GM12873 (cell line): Measurements from ENCODE around the gene TAS1R3.

Experiments used
- TF ChIP-seq, protein P1 (sequence below): IDR thresholded peaks from 2 replicates; pipeline ENCODE4 v1.5.1; 2012; ENCODE audit warnings: low read depth, mild to moderate bottlenecking, moderate library complexity, low read length, control low read depth; ENCODE audit not compliant: insufficient read depth; ENCODE audit errors: missing control alignments

TAS1R3 gene

DNA sequence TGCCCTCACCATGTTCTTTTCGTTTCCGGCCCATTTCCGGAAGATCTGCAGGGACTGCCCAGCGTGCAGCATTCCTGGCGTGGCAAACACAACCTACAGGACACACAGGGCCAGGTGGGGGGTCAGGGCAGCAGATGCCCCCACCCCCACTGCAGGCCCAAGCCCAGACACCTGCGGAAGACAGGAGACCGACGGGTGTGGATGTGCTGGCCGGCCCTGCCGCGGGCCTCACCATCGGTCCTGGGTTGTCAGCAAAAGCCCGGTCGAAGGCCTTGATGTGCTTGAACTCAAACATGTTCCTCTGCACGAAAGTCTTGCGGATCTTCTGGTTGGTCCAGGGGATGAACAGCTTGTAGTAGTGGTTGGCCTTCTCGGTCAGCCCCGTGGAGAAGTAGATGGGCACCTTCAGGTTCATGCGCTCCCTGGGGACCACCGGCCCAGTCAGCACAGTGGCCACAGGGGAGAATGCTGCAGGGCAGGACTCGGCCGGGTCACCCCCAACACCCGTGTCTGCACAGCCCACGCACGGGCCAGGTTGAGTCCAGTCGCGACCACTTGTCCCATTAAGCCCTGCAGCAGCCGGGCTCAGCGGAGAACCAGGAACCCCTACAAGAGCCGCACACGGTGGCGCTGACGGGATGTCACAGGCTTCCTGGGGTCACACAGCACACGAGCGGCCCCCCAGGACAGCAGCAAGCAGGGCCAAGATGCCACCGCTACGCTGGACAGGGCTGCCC lies 17.4 kb upstream of the TAS1R3 start:
- TF ChIP-seq, protein P1, sequence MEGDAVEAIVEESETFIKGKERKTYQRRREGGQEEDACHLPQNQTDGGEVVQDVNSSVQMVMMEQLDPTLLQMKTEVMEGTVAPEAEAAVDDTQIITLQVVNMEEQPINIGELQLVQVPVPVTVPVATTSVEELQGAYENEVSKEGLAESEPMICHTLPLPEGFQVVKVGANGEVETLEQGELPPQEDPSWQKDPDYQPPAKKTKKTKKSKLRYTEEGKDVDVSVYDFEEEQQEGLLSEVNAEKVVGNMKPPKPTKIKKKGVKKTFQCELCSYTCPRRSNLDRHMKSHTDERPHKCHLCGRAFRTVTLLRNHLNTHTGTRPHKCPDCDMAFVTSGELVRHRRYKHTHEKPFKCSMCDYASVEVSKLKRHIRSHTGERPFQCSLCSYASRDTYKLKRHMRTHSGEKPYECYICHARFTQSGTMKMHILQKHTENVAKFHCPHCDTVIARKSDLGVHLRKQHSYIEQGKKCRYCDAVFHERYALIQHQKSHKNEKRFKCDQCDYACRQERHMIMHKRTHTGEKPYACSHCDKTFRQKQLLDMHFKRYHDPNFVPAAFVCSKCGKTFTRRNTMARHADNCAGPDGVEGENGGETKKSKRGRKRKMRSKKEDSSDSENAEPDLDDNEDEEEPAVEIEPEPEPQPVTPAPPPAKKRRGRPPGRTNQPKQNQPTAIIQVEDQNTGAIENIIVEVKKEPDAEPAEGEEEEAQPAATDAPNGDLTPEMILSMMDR: no peak

DNA sequence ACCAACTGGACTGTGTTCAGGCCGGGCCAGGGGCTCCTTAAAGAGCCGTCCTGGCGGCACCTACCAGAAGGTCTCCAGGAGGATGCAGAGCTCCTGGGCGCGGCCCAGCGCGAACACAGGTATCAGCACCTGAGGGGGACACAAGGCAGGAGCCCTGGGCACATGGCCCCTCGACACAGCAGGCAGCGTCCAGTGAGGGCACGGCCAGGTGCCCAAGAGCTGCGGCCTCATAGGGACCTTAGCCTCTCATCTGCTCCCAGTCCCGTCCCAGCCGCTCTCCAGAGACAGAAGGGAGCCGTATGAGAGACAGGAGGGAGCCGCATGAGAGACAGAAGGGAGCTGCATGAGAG lies 16.9 kb upstream of the TAS1R3 start:
- TF ChIP-seq, protein P1: no peak

DNA sequence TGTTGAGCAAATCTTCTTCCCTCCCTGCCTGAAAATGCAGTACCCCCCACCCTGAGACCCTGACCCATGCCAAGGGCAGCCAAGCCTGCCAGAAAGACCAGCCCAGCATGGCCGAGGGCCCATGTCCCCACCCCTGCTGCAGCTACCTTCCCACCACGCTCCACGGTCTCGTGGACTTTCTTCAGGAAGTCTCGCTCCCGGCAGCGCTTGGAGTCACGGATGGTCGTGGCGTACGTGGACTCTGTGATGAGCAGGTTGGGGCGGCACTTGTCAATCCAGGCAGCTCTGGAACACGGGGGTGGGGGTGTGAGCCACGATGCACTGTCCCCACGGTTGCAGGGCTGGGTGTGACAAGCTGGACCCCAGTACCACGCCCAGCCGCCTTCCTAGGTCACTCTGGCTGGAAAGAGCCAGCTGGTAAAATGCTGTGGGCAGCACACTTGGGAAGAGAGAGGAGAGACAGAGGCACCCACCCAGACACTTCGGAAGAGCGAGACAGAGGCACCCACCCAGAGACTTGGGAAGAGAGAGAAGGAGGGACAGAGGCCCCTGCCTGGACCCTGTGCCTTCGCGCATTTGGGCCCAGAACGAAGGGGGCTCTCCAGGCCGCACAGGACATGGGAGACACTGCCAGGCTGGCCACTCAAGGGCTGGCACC lies 16.3 kb upstream of the TAS1R3 start:
- TF ChIP-seq, protein P1: no peak

DNA sequence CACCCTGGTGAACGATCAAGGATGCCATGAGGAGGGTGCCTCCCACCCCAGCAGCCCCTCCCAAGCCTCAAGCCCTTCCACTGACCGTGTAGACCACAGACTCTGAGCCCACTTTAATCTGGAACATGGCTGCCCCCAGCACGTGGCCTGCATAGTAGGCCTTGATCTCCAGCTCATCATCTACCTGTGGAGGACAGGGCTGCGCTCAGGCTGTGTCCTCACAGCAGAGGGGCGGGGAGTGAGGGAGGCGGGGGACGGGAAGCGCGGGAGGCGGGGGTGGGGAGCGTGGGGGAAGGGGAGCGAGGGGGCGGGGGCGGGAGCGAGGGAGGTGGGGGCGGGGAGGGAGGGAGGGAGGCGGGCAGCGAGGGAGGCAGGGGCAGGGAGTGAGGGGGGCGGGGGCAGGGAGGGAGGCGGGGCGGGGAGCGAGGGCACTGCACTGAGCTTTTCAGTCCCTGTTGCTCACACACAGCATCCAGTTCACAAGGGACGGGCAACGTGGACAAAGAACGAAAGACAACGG lies 15.6 kb upstream of the TAS1R3 start:
- TF ChIP-seq, protein P1: no peak

DNA sequence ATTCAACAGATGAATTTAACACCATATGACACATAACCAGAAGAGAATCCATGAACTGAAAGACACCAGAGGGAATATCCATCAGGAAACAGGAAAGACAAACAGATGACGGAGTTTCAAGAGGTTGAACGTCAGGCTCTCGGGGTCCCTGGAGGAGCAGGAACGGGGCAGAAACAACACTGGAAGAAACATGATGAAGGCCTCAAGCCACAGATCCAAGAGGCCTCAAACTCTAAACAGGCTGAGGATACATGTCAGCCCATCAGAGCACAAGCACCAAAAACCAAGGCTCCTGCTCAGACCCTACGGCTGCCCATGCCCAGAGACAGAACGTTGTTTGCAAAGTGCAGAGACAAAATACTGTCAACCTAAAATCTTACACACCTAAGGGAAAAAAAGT lies 13.7 kb upstream of the TAS1R3 start:
- TF ChIP-seq, protein P1: no peak

DNA sequence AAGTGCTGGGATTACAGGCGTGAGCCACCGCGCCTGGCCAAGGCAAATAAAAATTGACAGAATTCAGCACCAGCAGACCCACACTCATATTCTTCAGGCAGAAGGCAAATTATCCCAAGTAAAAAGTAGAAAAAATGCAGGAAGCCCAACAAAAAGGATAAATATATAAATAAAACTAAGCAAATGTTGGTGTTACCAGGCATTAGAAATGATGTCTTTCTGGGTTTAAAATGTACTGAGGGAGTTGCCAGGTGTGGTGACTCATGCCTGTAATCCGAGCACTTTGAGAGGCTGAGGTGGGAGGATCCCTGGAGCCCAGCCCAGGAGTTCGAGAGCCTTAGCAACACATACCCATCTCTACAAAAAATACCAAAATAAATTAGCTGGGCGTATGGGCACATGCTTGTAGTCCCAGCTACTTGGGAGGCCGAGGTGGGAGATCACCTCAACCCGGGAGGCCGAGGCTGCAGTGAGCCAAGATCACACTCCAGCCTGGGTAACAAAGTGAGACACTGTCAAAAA lies 12.9 kb upstream of the TAS1R3 start:
- TF ChIP-seq, protein P1: no peak
